ENCODE results near the gene SATL1.
"Not testable (repeated sequence)": the region's sequence is repeated elsewhere in the genome, so short reads cannot be mapped to it uniquely, and the experiment has no call there.

The SATL1 gene, protein sequence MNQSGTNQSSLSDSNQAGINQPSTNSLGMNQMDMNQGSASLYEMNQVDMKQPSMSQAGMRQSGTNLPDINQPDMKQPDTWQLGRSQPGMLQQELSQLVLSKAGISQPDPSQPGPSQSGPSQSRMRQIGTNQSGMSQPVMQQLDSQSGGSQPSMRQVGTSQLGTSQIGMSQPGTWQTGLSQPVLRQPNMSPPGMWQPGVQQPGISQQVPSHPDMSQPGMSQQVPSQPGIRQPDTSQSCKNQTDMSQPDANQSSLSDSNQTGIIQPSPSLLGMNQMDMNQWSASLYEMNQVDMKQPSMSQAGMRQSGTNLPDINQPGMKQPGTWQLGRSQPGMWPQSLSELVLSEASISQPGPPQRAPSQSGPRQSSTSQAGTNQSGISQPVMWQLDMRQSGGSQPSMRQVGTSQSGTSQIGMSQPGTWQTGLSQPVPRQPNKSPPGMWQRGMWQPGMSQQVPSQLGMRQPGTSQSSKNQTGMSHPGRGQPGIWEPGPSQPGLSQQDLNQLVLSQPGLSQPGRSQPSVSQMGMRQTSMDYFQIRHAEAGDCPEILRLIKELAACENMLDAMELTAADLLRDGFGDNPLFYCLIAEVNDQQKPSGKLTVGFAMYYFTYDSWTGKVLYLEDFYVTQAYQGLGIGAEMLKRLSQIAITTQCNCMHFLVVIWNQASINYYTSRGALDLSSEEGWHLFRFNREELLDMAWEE

DNA sequence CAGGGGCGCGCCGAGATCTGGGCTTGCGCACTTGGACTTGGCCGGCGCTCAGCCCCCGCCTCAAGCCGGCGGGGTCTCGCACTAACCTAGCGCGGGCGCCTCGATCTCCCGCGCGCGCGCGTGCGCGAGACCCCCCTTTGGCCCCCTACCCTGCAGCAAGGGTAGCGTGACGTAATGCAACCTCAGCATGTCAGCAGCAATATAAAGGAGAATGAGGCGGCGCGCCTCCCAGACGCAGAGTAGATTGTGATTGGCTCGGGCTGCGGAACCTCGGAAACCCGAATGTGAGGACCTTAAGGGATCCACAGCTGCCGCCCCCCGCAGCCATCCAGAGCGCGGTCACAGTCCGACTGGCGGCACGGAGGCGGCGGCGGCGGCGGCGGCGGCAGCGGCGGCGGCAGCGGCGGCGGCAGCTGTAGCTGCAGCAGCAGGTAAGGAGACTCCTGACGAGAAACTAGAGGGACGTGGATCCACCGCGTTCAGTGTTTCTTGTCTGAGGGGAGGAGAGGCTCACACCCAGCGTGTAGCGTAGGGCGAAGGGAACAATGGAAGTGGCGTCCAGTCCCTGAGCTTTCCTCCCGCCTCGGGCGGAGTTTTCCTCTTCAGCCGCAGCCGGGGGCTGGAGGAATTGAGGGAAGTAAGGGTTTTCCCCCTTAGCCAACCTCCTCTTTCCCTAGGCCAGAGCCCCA, at the start of gene SATL1, which contains the start of gene ZNF711:
Gene SATL1 (minus strand): TSS at position 19 of the 689 bp plus-strand sequence. CDS start 134,811 bp downstream, outside the sequence.
Gene ZNF711 (plus strand): TSS at position 231 of the 689 bp plus-strand sequence. CDS start 3,582 bp downstream, outside the sequence.
- DNase-seq (ENCODE audit: low read depth in 4 of 4, low spot score in 1 of 4): peak in 2 of 4 experiments; percentile 1 to 4

DNA sequence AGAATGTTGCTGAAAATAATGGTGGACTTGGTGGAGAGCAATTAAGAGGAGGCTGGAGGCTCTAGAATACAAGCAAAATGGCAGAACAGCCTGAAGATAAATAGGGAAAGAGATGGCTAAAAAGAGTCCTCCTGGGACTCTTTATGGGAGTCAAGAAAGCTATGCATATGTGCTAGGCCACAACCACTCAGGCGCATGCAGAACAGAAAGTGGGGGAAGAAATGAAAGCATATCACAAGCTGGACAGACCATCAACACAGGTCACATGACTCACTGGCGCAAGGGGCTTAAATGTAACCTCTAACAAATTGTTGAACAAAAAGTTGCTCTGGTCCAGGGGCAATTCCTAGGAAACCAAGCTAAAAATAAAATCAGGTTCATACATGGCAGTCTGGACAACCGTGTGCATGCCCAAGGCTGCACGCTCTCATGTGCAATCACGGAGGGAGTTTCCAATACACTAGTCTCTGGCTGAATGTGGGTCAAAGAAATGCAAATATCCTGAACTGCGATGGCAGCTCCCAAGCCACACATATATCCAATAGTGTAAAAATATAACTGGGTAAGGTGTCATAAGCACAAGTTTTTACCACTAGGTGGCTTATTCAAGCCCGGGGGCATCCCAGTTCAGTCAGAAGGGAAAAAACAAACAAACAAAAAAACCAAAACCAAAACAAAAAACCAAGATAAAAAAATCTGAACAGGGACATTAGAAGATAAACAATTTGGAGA, 45.6 kb upstream of the SATL1 start:
- no peak for DNase-seq (ENCODE audit: low read depth in 4 of 4, low spot score in 1 of 4)

DNA sequence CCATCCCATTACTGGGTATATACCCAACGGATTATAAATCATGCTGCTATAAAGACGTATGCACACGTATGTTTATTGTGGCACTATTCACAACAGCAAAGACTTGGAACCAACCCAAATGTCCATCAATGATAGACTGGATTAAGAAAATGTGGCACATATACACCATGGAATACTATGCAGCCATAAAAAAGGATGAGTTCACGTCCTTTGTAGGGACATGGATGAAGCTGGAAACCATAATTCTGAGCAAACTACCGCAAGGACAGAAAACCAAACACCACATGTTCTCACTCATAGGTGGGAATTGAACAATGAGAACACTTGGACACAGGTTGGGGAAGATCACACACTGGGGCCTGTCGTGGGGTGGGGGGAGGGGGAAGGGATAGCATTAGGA, 41.7 kb upstream of the SATL1 start:
- DNase-seq (ENCODE audit: low read depth in 4 of 4, low spot score in 1 of 4): not testable (repeated sequence)

DNA sequence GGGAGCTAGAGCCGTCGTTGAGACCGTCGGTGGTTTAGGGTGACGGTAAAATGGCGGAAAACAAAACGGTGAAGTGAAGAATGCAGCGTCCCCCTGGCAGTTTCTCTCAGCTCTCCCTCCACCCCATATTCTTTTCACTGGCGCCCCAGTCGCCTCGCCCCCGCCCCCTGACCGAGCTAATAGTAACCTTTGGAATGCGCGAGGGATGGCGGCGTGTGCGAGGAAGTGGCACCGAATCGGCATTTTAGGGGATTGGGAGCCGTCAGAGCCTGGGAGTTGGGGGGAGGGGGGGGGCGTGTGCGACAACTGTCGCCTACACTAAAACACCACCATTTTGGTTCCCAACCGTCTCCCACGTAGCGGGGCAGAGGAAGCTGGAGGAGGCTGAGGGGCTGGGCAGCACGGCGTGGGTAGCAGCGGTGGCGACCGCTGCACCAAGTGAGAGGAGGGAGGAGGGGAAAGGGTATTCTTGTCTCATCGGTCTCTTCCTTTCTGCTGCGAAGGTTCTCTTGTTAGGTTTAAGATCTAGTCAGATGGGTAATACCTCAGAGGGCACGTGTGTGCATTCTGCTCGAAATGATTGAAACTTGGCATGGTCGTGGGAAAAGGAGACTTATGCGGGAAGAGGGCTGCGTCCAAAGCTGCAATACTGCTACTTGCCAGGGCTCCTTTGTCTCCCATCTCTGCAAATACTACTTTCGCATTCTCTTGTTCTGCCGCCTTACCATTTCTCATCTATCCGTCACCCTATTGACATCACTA, 1.1 kb upstream of the SATL1 start:
- peak in 1 of 4 experiments; percentile 0 for DNase-seq (ENCODE audit: low read depth in 4 of 4, low spot score in 1 of 4)

DNA sequence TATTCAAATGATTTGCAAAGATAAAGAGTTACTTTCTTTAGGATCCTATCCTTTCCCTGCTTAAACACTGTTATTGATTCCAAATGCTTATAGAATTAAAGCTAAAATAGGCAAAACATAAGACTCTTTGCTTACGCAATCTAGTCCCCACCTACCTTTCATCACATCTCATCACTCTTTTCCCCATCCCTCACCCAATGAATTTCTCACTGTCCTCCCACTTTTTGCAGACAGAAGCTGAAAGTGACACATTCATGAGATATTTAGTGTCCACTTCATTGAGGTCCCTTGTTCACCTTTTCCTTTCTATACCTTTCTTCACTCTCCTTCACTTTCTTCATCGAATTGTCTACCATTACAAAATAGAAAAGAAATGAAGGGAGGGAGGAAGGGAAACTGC, 424 bp downstream of the SATL1 start:
- no peak for DNase-seq (ENCODE audit: low read depth in 4 of 4, low spot score in 1 of 4)

DNA sequence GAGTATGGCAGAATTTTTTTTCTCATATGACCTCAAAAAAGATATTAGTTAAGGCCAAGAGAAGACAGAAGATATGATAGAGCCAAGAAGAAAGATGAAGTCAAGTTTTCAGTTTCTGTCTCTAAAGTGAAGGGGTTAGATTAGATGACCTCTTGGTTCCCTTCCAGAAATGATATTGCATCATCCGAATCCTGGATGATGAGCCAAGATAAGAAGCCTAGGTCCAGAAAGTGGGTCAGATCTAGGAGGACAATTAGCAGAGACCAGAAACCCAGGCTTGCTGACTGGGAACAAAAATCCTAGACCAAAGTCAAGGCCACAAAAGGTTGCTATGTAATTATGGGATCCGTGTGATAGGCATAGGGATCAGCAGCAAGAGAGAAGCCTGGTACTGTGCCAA, 20.2 kb downstream of the SATL1 start:
- no peak for DNase-seq (ENCODE audit: low read depth in 4 of 4, low spot score in 1 of 4)

DNA sequence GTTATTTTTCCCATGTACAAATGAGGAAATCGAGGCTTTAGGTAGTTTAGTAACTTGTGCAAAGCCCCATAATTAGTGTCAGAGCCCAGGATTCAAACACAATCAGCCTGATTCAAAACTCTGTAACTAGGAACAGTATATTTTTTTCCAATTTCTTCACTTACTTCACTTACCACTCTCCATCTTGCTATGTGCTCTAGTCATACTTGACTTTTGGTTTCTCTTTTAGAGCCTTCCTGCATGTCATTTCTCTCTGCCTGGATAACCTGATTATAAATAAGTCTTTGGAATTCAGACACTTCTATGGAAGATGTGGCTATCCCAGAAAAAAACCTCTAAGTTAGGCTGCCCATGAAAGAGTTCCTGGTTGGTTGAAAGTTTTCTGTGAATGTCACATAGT, 22.2 kb downstream of the SATL1 start:
- DNase-seq (ENCODE audit: low read depth in 4 of 4, low spot score in 1 of 4): no peak

DNA sequence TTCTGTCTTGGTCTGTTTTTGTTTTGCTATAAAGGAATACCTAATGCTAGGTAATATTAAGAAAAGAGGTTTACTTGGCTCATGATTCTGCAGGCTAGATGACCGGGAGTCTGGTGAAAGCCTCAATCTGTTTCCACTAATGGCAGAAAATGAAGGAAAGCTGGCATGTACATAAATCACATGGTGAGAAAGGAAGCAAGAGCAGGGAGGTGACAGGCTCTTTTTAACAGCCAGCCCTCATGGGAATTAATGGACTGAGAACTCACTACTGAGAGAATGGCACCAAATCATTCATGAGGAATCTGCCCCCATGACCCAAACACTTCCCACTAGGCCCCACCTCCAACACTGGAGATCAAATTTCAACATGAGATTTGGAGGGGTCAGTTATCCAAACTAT, 27.6 kb downstream of the SATL1 start:
- DNase-seq (ENCODE audit: low read depth in 4 of 4, low spot score in 1 of 4): no peak

DNA sequence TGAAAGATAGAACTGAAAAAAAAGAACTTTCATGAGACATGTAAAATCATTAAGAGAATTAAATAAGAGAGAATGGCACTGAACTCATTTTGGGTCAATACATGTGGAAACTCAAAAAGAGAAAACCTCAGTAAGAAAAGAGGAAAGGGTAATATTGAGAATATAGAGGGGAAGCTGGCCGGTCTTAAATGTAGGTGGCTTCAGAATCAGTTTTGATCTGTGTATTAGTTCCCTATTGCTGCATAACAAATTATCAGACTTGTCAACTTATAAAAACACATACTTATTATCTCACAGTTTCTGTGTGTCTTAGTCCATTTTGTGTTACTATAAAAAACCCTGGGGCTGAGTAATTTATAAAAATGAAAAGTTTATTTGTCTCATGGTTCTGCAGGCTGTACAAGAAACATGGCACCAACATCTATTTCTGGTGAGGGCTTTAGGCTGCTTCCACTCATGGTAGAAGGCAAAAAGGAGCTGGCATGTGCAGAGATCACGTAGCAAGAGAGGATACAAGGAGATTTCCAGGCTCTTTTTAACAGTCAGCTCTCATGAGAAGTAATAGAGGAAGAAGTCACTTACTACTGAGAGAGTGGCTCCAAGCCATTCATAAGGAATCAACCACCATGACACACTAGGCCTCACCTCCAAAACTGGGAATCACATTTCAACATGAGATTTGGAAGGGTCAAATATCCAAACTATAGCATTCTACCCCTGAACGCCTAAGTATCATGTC, 29.6 kb downstream of the SATL1 start:
- no peak for DNase-seq (ENCODE audit: low read depth in 4 of 4, low spot score in 1 of 4)

DNA sequence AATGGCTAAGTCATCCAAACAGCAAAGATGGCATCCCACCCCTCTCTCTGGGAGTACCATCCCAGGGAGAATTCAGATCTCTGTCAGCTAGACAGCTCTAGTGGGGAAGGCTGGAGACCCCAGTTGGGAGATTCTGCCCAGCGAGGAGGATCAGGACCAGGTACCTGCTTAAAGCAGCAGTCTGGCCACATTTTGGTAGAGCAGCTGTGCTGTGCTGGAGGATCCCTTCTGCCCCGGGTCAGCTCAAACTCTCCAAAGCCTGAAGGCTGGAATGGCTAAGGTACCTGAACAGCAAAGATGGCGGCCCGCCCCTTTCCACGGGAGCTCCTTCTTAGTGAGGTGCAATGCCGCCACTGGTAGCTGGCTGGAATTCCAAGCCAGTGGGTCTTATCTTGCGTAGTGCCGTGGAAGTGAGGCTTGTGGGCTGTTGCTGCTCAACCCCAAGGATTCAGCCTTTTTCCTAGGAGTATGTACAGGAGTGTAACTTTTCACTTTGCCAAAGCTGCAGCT, 40.1 kb downstream of the SATL1 start:
- no peak for DNase-seq (ENCODE audit: low read depth in 4 of 4, low spot score in 1 of 4)

DNA sequence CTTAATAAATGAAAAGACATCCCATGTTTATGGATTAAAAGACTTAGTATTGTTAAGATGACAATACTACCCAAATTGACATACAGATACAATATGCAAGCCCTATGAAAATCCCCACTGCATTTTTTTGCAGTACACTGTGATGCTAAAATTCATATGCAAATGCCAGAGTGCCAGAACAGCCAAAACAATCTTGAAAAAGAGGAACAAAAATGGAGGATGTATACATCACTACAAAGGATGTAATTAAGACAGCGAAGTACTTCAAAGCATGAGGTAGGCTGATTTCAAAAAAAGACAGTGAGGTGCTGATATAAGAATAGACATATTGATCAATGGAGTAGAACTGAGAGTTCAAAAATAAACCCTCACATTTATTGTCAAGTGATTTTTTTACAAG, 47.3 kb downstream of the SATL1 start:
- DNase-seq (ENCODE audit: low read depth in 4 of 4, low spot score in 1 of 4): no peak

DNA sequence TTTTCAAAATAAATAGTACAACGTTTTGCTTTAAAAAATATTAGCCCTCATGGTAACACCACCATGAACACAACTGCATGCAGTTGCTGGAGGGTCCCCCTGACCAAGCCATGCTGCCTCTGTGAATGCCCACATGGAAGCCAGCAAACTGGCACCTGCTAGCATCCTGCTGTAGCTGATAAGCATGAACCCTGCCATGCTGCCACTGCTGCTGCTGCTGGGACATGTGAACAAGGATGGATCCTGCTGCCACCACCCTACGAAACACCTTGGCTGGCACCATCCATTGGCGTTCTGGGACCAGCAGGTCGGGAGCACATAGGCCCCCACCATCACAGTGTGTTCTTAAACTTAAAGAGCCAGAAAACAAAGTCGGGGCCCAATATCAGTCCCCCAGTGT, 83.9 kb downstream of the SATL1 start:
- DNase-seq (ENCODE audit: low read depth in 4 of 4, low spot score in 1 of 4): no peak

DNA sequence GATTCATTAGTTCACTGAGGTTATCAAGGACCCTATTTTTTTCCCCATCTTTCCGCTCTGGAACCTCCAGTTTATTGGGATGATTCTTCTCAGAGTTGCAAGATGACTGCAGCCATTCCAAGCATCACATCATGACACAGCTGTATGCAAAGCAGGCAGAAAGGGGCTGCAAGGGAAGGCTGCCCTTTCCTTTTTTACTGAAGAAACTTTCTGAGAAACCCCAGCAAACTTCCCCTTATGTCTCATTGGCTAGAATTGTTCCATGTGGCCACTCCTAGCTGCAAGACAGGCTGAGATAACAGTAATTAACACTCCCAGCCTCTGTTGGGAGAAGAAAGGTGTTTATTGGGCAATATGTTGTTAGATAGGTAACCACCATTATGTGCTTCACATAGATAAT, 102.6 kb downstream of the SATL1 start:
- DNase-seq (ENCODE audit: low read depth in 4 of 4, low spot score in 1 of 4): no peak

DNA sequence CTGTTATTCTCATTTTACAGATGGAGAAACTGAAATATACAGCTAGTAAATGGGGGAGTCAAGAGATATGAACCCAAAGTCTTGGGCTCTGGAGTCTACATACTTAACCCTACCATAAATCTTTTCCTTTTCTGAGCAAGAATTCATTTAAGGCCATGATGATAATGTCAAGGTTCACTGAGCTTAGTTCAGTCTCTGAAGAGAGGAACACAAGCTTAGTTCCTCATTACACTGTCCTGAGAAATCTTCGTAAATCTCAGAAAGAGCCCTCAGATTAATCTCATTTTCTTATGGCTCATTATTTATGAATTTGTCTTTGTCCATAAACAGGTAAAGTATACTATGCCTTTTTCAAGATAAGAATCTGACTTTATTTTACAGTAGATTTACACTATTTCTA, 104.2 kb downstream of the SATL1 start:
- DNase-seq (ENCODE audit: low read depth in 4 of 4, low spot score in 1 of 4): no peak

DNA sequence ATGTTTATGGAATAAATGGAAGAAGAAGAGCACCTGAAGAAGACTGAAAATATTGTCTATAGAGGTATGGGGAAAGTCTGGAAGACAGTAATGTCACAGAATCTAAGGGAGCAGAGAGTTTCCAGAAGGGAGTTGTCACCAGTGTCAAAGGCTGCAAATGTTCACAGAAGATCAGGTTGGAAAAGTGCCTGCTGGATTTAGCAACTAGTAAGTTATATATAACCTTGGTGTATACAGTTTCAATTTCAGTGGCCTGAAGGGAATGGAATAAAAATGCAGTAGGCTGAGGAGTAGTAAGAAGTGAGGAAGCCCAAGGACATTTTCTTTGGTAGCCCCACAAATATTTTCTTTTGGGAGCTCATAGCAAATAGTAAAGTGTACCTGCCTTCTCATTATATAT, 107.2 kb downstream of the SATL1 start:
- no peak for DNase-seq (ENCODE audit: low read depth in 4 of 4, low spot score in 1 of 4)

DNA sequence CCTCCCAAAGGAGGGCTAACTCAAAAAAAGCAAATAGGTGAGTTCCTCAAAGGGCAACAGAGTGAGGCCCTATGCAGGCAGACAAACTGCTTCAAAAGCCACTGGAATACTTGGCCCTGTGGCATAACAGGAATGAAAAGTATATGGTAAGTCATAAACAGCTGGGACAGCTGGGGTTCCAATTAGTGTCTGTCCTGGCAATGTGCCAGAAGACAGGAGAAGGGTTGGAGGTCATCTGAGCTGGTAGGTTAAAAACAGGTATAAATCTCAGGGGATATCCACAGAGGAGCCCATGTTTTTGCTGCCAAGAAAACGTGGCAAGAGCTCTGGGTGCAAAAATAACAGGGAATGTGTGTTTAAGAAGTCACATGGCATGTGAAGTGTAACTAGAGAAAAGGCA, 128.3 kb downstream of the SATL1 start:
- DNase-seq (ENCODE audit: low read depth in 4 of 4, low spot score in 1 of 4): no peak

DNA sequence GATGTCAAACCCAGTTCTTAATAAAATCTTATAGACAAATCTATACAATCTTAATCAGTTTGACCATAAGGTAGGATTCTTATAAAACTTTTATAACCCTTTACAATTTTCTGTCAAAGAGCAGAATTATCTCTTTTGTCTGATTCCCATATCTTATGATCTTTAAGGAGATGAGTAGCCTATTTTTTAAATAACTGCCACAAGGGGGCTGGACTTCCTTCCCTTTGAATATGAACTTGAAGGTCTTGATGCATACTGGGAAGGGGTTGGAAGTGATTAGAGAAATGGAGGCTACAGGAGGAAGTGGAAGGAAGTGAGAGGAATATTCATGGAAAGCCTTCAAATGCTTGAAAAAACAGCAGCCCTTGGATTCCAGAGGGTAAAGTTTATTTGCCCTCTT, 128.8 kb downstream of the SATL1 start:
- DNase-seq (ENCODE audit: low read depth in 4 of 4, low spot score in 1 of 4): no peak

DNA sequence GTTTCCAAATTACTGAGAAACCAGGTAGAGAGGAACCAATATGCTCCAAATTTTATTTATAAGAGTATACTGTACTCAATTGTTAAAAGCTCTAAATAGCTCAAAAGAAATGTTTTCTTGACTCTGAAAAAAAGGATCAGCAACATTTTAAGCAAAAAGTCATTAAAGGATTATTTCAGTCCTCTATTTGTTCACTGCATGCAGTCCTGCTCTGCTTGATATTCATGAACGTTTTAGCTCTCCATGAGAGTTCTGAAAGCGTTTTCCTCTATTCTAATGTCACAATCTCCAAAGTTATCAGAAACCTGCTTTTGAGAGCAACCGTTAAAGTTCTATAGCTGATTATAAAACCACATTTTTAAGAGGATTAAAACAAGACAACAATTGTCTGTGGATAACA, 129.4 kb downstream of the SATL1 start:
- no peak for DNase-seq (ENCODE audit: low read depth in 4 of 4, low spot score in 1 of 4)

DNA sequence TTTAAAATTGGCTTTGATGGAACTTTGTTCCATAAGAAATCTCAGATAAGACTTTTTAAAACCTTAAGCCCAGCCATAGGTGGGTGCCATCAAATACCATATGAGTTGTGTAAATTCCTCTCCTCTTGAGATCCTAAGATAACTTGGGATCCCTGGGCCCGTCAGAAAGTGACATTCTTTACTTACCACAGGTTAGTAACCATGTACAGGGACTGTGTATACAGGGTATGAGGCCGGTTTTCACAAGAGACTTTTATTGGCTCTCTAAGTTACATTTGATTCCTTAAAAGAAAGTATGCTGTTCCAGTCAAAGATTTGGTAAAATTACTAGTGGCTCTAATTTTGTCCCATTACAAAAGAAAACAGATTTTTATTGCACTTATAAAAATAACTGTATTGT, 129.8 kb downstream of the SATL1 start:
- DNase-seq (ENCODE audit: low read depth in 4 of 4, low spot score in 1 of 4): no peak

DNA sequence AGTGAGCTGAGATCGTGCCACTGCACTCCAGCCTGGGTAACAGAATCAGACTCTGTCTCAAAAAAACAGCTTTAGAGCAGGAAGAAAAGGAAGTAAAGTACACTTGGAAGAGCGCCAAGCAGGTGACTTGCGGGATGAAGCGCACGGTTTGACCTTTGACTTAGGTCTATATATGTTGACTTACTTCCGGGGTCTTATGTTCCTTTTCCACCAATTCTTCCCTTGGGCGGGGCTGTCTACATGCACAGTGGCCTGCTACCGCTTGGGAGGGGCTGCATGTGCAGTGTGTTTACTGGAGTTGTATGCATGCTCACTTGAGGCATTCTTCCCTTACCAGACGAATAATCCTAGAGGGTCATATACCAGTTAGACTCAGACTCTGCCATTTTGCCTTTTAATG, 131.3 kb downstream of the SATL1 start:
- DNase-seq (ENCODE audit: low read depth in 4 of 4, low spot score in 1 of 4): no peak

All from stimulated activated CD4-positive, alpha-beta T cell treated with anti-CD3 and anti-CD28 coated beads, Interleukin-1b, Interleukin-23, amount 100 ng/mL, for 24 hours (primary cell).